Upper lobe of left lung (tissue), 6 donors: Measurements from ENCODE around the gene MSX2. TPM values are rescaled to one million over a fixed set of nuclear protein-coding genes. Genes with fewer than 3 reads are reported as not detected.

Experiments
- ATAC-seq, 2 donors: fragments of 200-7000 bp; cut with Tn5 transposase; one replicate each; pipeline ENCODE4 v1.9.1; 2022; ENCODE audit warnings: mild to moderate bottlenecking in 2 of 2, moderate library complexity in 2 of 2; ENCODE audit not compliant: low FRiP score in 2 of 2
- DNase-seq, 2 donors: peaks; one replicate each; pipeline ENCODE4 v3.0.0-alpha.2; 2019 to 2020
- H3K27ac ChIP-seq, 4 donors: fragments of 200-600 bp; sonication (generic); one replicate each; pipeline ENCODE4 v1.5.1; 2016 to 2019
- H3K27me3 ChIP-seq, 4 donors: fragments of 200-600 bp; sonication (generic); one replicate each; pipeline ENCODE4 v1.5.1; 2017 to 2019
- H3K36me3 ChIP-seq, 4 donors: fragments of 200-600 bp; sonication (generic); one replicate each; pipeline ENCODE4 v1.5.1; 2016 to 2019
- H3K4me1 ChIP-seq, 4 donors: fragments of 200-600 bp; sonication (generic); one replicate each; pipeline ENCODE4 v1.5.1; 2018 to 2019
- H3K4me3 ChIP-seq, 4 donors: fragments of 200-600 bp; sonication (generic); one replicate each; pipeline ENCODE4 v1.5.1; 2017 to 2019; ENCODE audit warnings: mild to moderate bottlenecking in 2 of 4, moderate library complexity in 1 of 4
- H3K9me3 ChIP-seq, 4 donors: fragments of 200-600 bp; sonication (generic); one replicate each; pipeline ENCODE4 v1.5.1; 2018 to 2019
- CTCF ChIP-seq, 6 experiments: fragments of 450-650 bp in 4 of 6; fragments of 200-600 bp in 2 of 6; sonication (generic) in 2 of 6; IDR thresholded peaks; one replicate each; pipeline ENCODE4 v1.5.1; 2016 to 2019; ENCODE audit warnings: antibody characterized with exemption in 6 of 6
- EP300 ChIP-seq, 4 donors: sonication (generic); formaldehyde crosslinking; IDR thresholded peaks; one replicate each; pipeline ENCODE4 v1.5.1; 2017; ENCODE audit warnings: antibody characterized with exemption in 4 of 4, control low read depth in 2 of 4
- POLR2A ChIP-seq, 4 donors: fragments of 450-650 bp; IDR thresholded peaks; one replicate each; pipeline ENCODE4 v1.5.1; 2016 to 2017; ENCODE audit warnings: antibody characterized with exemption in 4 of 4, mild to moderate bottlenecking in 2 of 4
- POLR2AphosphoS5 ChIP-seq, 2 donors: sonication (generic); formaldehyde crosslinking; IDR thresholded peaks; one replicate each; pipeline ENCODE4 v1.5.1; 2017; ENCODE audit warnings: antibody characterized with exemption in 2 of 2
- WGBS, 2 donors: methylation state at CpG; one replicate each; pipeline ENCODE4 v1.1.5; 2017 to 2018; 5-methylcytosine and 5-hydroxymethylcytosine counted together
- total RNA-seq, 6 donors: library from RNA; depleted of rRNA in 4 of 6; stranded (reverse); fragments of >200 nt in 4 of 6; gene quantifications; one replicate each; pipeline versions ENCODE4 v1.1.0 to v1.2.1, GENCODE V29; 2016 to 2021
- donor health status: DM: no; HTN: no; CAD: no; lungs with moderate emphysema.
- donor health status: DM: no; HTN: yes; CAD: no; lungs with severe emphysema.

MSX2 gene
- total RNA-seq = 1 to 10 TPM in 3 of 6 donors, under 1 TPM in 1, not detected in 2; 0.44 to 1.6 (median 1.5) TPM

GRCh38 chr5:174724484-174725260, at the start of gene MSX2:
Gene MSX2 (plus strand): TSS chr5:174724582. CDS start chr5:174724660, 78 bp downstream.
- DNase-seq = peak; percentile 73 to 96
- peak within 1 kb of the TSS; percentile 41 to 60 (median 54) for H3K4me3 ChIP-seq
- peak within 1 kb of the TSS in 1 of 4 donors; percentile 67 for H3K27ac ChIP-seq
- ATAC-seq = peak; percentile 93 to 97
- no peaks in the 10 kb centered on the region for H3K9me3 ChIP-seq
- TF ChIP-seq POLR2A (IDR thresholded peaks at IDR 0.05) = peak in 1 of 4 donors; percentile 46
- TF ChIP-seq CTCF (IDR thresholded peaks at IDR 0.05) = no peak
- TF ChIP-seq EP300 (IDR thresholded peaks at IDR 0.05) = no peak
- TF ChIP-seq POLR2AphosphoS5 (IDR thresholded peaks at IDR 0.05) = peak in 1 of 2 donors; percentile 40
- H3K36me3 ChIP-seq = no peaks in the 10 kb centered on the region
- 1 to 7% methylated on average over 21 to 79 of the region's 87 CpGs for WGBS, 2 donors
- peaks cover 5 to 32% (median 16%) of the 10 kb centered on the region in 4 donors for H3K4me1 ChIP-seq
- H3K27me3 ChIP-seq = peaks cover 0 to 58% (median 26%) of the 10 kb centered on the region in 4 donors

DNA sequence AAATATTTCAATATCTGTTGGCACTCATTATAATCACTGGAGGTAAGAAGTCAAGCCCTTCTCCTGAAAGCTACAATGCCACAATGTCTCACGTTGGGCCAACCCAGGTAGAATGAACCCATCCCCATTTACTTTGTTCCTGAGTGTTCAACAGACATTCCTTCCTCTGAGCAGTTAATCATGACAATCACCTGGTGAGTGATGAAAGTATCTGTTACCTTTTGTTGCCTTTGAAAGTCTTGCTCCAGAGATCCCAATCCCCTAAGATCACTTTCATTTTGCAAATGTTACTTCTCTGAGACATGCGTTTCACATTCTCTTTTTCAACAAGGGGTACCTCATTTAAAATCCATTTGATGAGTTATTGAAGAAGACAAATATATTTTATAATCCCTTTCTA, 49.3 kb upstream of the MSX2 start:
- no peak for DNase-seq
- TF ChIP-seq CTCF (IDR thresholded peaks at IDR 0.05) (no peak), POLR2A (IDR thresholded peaks at IDR 0.05) (no peak), EP300 (IDR thresholded peaks at IDR 0.05) (no peak), POLR2AphosphoS5 (IDR thresholded peaks at IDR 0.05) (no peak)
- no peaks in the 10 kb centered on the region for H3K27me3 ChIP-seq
- H3K4me1 ChIP-seq = no peaks in the 10 kb centered on the region
- 60 to 72% methylated on average over 2 of the region's 2 CpGs for WGBS, 2 donors
- H3K36me3 ChIP-seq = no peaks in the 10 kb centered on the region
- no peak overlapping the region for H3K4me3 ChIP-seq
- H3K27ac ChIP-seq = no peak overlapping the region
- no peak for ATAC-seq
- H3K9me3 ChIP-seq = peaks cover 0 to 3% (median 0%) of the 10 kb centered on the region in 4 donors

DNA sequence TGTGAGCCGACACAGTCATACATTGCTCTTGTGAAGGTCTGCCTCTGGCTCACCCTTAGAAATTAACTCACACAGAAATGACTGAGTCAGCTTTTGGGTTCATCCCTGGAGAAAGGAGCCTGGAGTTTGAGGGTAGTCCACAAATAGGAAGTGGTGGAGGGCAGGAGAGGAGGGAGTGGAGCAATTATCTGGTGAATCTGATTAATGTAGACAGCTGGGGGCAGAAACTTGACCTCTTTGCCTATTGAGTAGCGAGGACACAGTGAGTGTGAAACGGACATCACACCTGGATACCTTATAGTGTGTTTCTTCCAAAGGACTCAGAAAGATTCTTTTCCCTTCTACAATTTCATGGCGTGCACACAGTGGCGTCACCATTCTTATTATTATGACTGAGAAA, 48.5 kb upstream of the MSX2 start:
- H3K27ac ChIP-seq = no peak overlapping the region
- no peaks in the 10 kb centered on the region for H3K27me3 ChIP-seq
- no peak overlapping the region for H3K4me3 ChIP-seq
- H3K4me1 ChIP-seq = no peaks in the 10 kb centered on the region
- 59 to 60% methylated on average over 5 of the region's 5 CpGs for WGBS, 2 donors
- DNase-seq (no peak), ATAC-seq (no peak)
- no peak for TF ChIP-seq EP300 (IDR thresholded peaks at IDR 0.05)
- no peak for TF ChIP-seq POLR2A (IDR thresholded peaks at IDR 0.05)
- TF ChIP-seq CTCF (IDR thresholded peaks at IDR 0.05) = no peak
- no peak for TF ChIP-seq POLR2AphosphoS5 (IDR thresholded peaks at IDR 0.05)
- peaks cover 0 to 3% (median 0%) of the 10 kb centered on the region in 4 donors for H3K9me3 ChIP-seq
- no peaks in the 10 kb centered on the region for H3K36me3 ChIP-seq

GRCh38 chr5:174678107-174678506, 46.3 kb upstream of the MSX2 start:
- DNase-seq (no peak), ATAC-seq (no peak)
- Histone ChIP-seq H3K9me3 (peaks cover 0 to 3% (median 0%) of the 10 kb centered on the region in 4 donors), H3K4me1 (no peaks in the 10 kb centered on the region), H3K4me3 (no peak overlapping the region), H3K27ac (no peak overlapping the region), H3K27me3 (no peaks in the 10 kb centered on the region), H3K36me3 (no peaks in the 10 kb centered on the region)
- TF ChIP-seq POLR2AphosphoS5 (IDR thresholded peaks at IDR 0.05) = no peak
- TF ChIP-seq EP300 (IDR thresholded peaks at IDR 0.05) = no peak
- no peak for TF ChIP-seq CTCF (IDR thresholded peaks at IDR 0.05)
- TF ChIP-seq POLR2A (IDR thresholded peaks at IDR 0.05) = no peak
